Measurements from ENCODE around the gene ZFHX3.
"Not testable (repeated sequence)": the region's sequence is repeated elsewhere in the genome, so short reads cannot be mapped to it uniquely, and the experiment has no call there.

Gene ZFHX3

DNA sequence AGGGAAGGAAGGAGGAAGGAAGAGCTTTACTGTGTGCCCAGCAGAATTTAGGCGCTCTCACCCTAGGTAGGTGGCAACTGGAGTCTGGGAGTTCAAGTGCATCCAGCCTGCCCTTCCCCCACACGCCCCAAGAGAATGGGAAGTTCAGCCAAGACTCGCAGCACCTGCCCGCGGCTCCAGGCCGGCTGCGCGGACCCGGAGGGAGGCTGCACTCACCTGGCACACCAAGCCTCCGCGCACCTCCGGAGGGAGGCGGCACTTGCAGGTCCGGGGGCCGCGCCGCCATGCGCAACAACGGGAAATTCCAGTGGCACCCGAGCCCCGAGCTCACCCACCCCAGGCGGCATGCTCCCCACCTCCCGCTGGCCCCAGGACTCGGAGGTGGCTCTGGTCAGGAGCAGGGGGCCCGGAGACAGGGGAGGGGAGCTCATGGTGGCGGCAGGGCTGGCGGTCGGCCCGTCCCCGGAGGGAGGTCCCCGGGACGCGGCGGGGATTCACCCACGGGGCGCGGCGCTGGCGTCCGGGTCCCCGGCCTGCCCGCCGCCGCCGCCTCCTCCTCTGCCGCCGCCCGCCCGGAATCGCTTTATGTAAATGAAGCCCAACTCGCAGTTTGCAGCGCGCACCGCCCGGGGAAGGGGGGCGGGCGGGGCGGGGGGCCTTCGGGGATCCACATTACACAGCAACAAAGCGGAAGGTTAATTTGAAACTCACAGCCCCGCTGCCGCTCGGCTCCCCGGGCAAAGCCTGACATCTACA is at the start of gene ZFHX3:
Gene ZFHX3, minus strand, starts transcription at position 593 of the 756 bp plus-strand sequence. CDS start 87,983 bp downstream, outside the sequence.
- DNase-seq = peak in 40 of 58 donors; percentile 28 to 60 (median 42)

DNA sequence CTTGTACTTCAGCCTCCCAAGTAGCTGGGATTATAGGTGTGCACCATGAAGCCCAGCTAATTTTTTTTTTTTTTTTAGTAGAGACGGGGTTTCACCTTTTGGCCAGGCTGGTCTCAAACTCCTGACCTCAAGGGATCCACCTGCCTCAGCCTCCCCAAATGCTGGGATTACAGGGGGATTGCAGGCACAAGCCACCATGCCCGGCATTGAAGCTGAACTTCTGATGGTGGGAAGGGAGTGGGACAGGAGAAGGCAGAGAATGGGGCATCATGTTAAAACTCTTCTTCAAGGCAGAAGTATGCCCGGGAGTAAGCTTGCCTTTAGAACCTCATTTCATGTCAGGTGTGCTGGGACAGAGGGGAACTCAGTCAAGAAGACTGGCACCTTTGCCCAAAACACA is 48.6 kb upstream of the ZFHX3 start:
- no peak for DNase-seq

GRCh38 chr16:73095885-73096421 is 48.0 kb upstream of the ZFHX3 start:
- DNase-seq = no peak

GRCh38 chr16:73095142-73095820 is 47.4 kb upstream of the ZFHX3 start:
- DNase-seq = no peak

GRCh38 chr16:73094371-73094770 is 46.4 kb upstream of the ZFHX3 start:
- DNase-seq = no peak

DNA sequence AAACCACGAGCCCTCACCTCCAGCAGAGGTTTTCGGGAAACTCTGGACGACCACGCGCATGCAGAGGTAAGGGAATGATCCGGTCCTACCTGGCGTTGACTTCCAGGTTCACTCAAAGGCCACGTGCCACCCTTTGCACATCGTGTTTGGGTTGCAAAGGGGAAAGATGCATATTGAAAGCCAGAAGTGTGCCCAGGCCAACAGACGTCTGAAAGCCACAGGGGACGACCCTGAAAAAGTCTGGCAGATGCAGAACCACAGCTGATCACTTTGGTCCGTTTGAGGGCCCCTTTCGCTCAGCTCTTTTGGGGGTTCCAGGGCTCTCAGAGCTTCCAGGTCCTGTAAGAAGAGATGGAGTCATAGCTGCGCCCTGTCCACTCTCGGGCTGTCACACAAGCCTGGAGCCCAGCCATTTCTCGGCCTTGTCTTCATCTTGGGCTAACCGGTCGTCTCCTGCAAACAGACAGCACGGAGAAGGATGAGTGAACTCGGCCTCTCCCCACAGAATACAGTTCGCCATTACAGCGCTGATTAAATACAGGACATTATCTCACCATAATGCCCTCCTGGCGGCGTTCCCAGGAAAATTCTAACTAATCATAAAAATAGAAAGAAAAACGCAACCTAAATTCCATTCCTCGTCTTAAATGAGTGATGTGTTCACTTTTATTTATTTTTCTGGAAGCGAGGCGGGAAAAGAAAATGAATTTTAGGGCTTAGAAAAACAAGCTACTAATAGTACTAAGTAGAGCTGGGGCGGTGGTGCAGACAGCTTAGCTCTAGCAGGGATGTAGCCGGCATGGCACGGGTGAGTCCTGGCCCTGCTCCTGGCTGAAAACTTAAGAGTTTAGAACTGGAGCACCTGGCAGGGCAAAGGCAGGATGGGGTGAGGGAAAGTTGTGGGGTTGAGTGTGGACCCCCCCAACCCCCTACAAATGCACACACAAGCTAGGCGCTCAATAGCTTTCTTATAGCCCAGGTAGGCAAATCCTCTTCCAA is 45.5 kb upstream of the ZFHX3 start:
- DNase-seq = no peak

- peak in 35 of 58 donors; percentile 2 to 66 (median 21) for DNase-seq
Measured at GRCh38 chr16:73092236-73092781, 44.4 kb upstream of the ZFHX3 start.

DNA sequence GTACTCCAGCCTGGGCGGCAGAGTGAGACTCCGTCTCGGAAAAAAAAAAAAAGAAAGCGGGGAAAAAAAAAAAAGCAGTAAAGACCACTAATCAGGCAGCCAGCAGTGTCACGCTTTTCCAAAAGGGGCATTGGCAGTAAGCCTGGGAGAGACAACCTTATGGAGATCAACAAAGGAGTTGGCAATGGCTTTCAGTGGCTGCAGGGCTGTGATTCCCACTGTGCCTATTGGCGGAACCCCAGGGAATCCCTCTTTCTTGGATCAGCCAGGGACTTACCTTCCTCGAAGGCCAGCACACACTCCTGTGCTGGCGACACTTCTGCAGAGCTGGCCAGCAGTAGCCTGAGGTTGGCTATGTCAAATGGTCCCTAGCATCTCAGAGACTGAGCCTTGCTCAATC is 43.2 kb upstream of the ZFHX3 start:
- no peak for DNase-seq

DNA sequence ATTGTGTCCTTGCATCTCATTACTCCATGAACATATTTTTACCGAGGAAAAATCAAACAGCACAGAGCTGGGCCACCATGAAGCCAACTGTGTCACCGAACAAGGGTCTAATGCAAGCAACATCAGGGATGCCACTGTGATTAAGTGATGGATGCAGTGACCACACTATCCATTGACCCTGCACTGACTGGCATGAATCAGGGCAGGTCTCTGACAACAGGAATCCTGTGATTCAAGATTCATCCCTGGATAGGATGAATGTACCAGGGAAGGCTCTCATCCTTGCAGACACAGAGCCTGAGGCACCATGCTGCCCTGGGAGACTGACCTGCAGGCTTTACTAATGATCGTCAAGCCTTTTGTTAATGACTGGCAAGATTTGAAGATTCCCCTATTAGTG is 41.5 kb upstream of the ZFHX3 start:
- no peak for DNase-seq

DNA sequence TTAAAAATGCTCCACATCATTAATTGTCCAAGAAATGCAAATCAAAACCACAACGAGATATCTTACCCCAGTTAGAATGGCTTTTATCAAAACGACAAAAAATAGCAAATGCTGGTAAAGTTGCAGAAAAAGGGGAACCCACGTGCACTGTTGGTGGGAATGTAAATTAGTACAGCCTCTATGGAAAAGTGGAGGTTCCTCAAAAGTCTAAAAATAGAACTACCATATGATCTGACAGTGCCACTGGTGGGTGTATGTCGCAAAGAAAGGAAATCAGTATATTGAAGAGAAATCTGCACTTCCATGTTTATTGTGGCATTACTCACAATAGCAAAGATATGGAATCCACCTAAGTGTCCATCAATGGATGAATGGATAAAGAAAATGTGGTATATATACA is 38.2 kb upstream of the ZFHX3 start:
- no peak for DNase-seq

GRCh38 chr16:73083271-73083670 is 35.3 kb upstream of the ZFHX3 start:
- no peak for DNase-seq

DNA sequence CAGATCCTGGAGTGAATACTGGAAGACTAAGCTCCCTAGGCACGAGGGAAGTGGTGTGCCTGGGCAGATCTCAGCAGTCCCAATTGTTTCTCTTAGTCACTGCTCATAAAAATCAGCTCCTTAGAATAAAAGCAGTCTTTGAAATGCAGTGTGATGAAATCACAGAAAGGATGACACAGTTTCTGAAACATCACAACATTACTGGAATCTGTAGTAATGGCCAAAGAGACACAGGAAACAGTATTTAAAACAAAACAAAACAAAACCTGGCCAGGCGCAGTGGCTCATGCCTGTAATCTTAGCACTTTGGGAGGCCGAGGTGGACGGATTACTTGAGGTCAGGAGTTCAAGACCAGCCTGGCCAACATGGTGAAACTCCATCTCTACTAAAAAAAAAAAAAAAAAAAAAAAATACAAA is 34.7 kb upstream of the ZFHX3 start:
- DNase-seq = not testable (repeated sequence)

GRCh38 chr16:73080931-73081330 is 33.0 kb upstream of the ZFHX3 start:
- DNase-seq = no peak

- DNase-seq = no peak
Measured at GRCh38 chr16:73076324-73076810, 28.4 kb upstream of the ZFHX3 start.

- DNase-seq = no peak
Measured at GRCh38 chr16:73074382-73074781, 26.5 kb upstream of the ZFHX3 start.

- not testable (repeated sequence) for DNase-seq
Measured at GRCh38 chr16:73072051-73072450, 24.1 kb upstream of the ZFHX3 start.

DNA sequence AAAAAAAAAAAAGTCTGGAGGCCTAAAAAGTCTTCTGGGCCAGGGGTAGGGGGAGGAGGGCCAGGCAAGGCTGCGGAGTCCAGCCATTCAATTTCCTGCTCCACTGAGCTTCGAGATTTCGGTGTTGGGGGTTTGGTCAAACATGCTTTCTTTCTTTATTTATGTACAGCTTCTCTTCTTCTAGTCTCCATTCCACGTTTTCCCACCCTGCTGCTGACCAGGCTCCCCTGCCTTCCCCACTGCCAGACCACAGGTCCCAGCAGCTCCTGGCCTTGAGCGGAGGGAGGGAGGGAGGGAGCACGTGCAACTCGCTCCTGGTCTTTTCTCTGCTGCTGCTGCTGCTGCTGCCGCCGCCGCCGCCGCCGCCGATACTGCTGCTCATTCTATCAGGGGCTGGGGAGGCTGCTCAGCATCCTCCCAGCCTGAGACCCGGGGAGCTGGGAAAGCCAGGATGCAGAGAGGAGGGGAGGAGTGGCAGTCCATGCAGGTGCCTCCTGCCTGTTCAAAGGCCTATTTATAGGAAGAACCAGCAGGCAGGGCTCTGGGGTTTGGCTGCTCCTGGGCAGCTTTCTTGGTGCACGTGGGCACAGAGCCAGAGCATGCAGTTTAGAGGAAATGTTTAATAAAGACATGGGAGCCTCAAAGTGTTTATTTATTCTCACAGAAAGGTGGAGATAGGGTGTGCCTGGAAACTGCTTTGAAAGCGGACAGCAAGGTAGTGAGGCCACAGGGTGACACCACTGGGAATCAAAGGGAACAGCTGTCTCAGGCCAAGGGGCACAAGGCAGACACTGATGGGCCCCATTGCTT is 23.4 kb upstream of the ZFHX3 start:
- DNase-seq = peak in 4 of 58 donors; percentile 23 to 42 (median 34)

GRCh38 chr16:73069581-73070262 is 21.8 kb upstream of the ZFHX3 start:
- no peak for DNase-seq
